Mesenchymal stem cell (in vitro differentiated cells and primary cell): Measurements from ENCODE around the gene INTS3.

Experiments
- DNase-seq: peaks from one replicate; pipeline ENCODE4 v3.0.0-alpha.2; 2013
- H2AFZ ChIP-seq: one replicate; pipeline ENCODE4 v1.6.1; 2013; ENCODE audit warnings: low read depth, mild to moderate bottlenecking, control low read depth, inconsistent platforms, low read length, moderate library complexity
- H2AK5ac ChIP-seq: 2 replicates; pipeline ENCODE4 v1.6.1; 2013; ENCODE audit warnings: low read length, moderate library complexity, mild to moderate bottlenecking, inconsistent platforms; ENCODE audit not compliant: severe bottlenecking
- H2BK120ac ChIP-seq: one replicate; pipeline ENCODE4 v1.6.1; 2013; ENCODE audit warnings: low read depth, mild to moderate bottlenecking, inconsistent platforms, low read length, moderate library complexity
- H2BK12ac ChIP-seq, 2 experiments: one replicate each; pipeline ENCODE4 v1.6.1; 2013; ENCODE audit warnings: inconsistent platforms in 2 of 2, low read length in 2 of 2, mild to moderate bottlenecking in 2 of 2, moderate library complexity in 2 of 2, control low read depth in 1 of 2
- H2BK15ac ChIP-seq: one replicate; pipeline ENCODE4 v1.6.1; 2013; ENCODE audit warnings: mild to moderate bottlenecking, low read depth, inconsistent platforms; ENCODE audit not compliant: poor library complexity, severe bottlenecking
- H2BK5ac ChIP-seq: 2 replicates; pipeline ENCODE4 v1.6.1; 2013; ENCODE audit warnings: low read depth, mild to moderate bottlenecking, low read length, control low read depth, inconsistent platforms; ENCODE audit not compliant: poor library complexity, severe bottlenecking
- H3K14ac ChIP-seq, 2 experiments: one replicate each; pipeline ENCODE4 v1.6.1; 2013; ENCODE audit warnings: inconsistent platforms in 2 of 2, low read length in 2 of 2, control low read depth in 1 of 2, mild to moderate bottlenecking in 1 of 2, moderate library complexity in 1 of 2
- H3K18ac ChIP-seq, 2 experiments: one replicate each; pipeline ENCODE4 v1.6.1; 2013; ENCODE audit warnings: inconsistent platforms in 2 of 2, low read length in 2 of 2, control low read depth in 1 of 2, low read depth in 1 of 2, mild to moderate bottlenecking in 1 of 2
- H3K23ac ChIP-seq, 2 experiments: one replicate each; pipeline ENCODE4 v1.6.1; 2013; ENCODE audit warnings: inconsistent platforms in 2 of 2, low read length in 2 of 2, mild to moderate bottlenecking in 2 of 2, moderate library complexity in 2 of 2, control low read depth in 1 of 2
- H3K27ac ChIP-seq: 2 replicates; pipeline ENCODE4 v1.5.1; 2013; ENCODE audit warnings: mild to moderate bottlenecking, moderate library complexity, low read length, control low read depth, inconsistent platforms; ENCODE audit not compliant: poor library complexity, severe bottlenecking
- H3K27me3 ChIP-seq, 2 experiments: 2 replicates each; pipeline versions ENCODE4 v1.6.1 to v1.7.0; 2013; ENCODE audit warnings: low read length in 2 of 2, mild to moderate bottlenecking in 2 of 2, moderate library complexity in 2 of 2, control low read depth in 1 of 2, inconsistent platforms in 1 of 2; ENCODE audit not compliant: control insufficient read depth in 1 of 2, insufficient read depth in 1 of 2
- H3K36me3 ChIP-seq, 2 experiments: 2 replicates each; pipeline versions ENCODE4 v1.6.1 to v1.7.0; 2013; ENCODE audit warnings: low read length in 2 of 2, control low read depth in 1 of 2, inconsistent platforms in 1 of 2, low read depth in 1 of 2, mild to moderate bottlenecking in 1 of 2; ENCODE audit not compliant: insufficient read depth in 2 of 2, control insufficient read depth in 1 of 2
- H3K4ac ChIP-seq, 2 experiments: one replicate each; pipeline ENCODE4 v1.6.1; 2013; ENCODE audit warnings: inconsistent platforms in 2 of 2, low read length in 2 of 2, mild to moderate bottlenecking in 2 of 2, moderate library complexity in 2 of 2, control low read depth in 1 of 2, low read depth in 1 of 2
- H3K4me1 ChIP-seq: 2 replicates; pipeline ENCODE4 v1.6.1; 2013; ENCODE audit warnings: low read depth, low read length, control low read depth; ENCODE audit not compliant: control insufficient read depth, insufficient read depth
- H3K4me2 ChIP-seq: 2 replicates; pipeline ENCODE4 v1.6.1; 2013; ENCODE audit warnings: low read length, mild to moderate bottlenecking, inconsistent platforms; ENCODE audit not compliant: poor library complexity, severe bottlenecking
- H3K4me3 ChIP-seq, 2 experiments: 2 replicates each; pipeline versions ENCODE4 v1.5.1 to v1.7.0; 2013; ENCODE audit warnings: low read length in 2 of 2, mild to moderate bottlenecking in 2 of 2, control low read depth in 1 of 2, low read depth in 1 of 2; ENCODE audit not compliant: insufficient read depth in 1 of 2
- H3K79me1 ChIP-seq: replicated peaks from 2 replicates; pipeline ENCODE4 v1.6.1; 2013; ENCODE audit warnings: mild to moderate bottlenecking, control low read depth, low read length, inconsistent platforms; ENCODE audit not compliant: poor library complexity, severe bottlenecking
- H3K9ac ChIP-seq: 2 replicates; pipeline ENCODE4 v1.7.0; 2013; ENCODE audit warnings: mild to moderate bottlenecking, low read length, moderate library complexity
- H3K9me3 ChIP-seq: 2 replicates; pipeline ENCODE4 v1.7.0; 2013; ENCODE audit warnings: mild to moderate bottlenecking, low read length; ENCODE audit not compliant: control insufficient read depth
- H4K8ac ChIP-seq: one replicate; pipeline ENCODE4 v1.6.1; 2013; ENCODE audit warnings: inconsistent platforms, mild to moderate bottlenecking, low read length, moderate library complexity
- H4K91ac ChIP-seq: one replicate; pipeline ENCODE4 v1.6.1; 2013; ENCODE audit warnings: mild to moderate bottlenecking, low read length, inconsistent platforms
- WGBS: methylation state at CpG from one replicate; pipeline ENCODE4 v1.1.7; 2013; ENCODE audit warnings: mixed read lengths; 5-methylcytosine and 5-hydroxymethylcytosine counted together

Gene INTS3

DNA sequence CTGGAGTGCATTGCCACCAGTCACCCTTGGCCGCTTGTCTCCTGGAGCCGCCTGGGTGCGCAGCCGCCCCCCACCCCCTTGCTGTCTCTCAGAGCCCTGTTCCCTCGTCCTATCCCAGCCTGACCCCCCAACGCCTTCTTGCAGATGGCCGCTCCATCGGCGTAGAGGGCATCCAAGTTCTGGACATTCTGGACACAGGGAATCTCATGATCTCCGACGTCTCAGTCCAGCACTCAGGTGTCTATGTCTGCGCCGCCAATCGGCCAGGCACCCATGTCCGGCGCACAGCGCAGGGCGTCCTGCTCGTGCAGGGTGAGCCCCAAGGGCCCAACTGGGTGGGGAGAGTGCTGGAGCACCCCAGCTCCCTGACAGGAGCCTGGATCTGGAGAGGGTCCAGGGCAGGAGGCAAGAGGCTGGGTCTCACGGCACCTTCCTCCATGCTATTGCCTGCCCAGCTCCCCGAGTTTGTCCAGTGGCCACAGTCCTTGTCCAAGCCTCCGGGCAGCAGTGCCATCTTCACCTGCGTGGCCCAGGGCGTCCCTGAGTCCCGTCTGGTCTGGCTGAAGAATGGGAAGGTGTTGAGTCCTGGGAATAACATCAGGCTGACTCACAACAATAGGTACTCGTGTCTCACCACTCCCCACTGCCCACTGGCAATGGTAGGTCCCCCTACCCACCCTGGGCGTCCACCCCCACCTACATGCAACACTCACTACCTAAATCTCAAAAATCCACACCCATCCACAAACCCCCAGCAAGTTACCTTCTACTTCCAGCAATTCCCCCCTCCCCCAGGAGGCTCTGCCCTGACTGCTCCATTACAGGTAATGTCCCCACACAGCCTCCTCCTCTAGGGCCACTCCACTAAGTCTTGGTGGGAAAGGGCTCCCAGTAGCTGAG, 72.0 kb downstream of the INTS3 start:
- Histone ChIP-seq H2BK15ac (no peak overlapping the region), H2AFZ (no peak overlapping the region), H3K4me3 (no peak overlapping the region), H2BK120ac (no peak overlapping the region), H4K91ac (no peak overlapping the region), H2BK12ac (no peak overlapping the region), H4K8ac (no peak overlapping the region), H2BK5ac (no peak overlapping the region), H3K27me3 (no peaks in the 10 kb centered on the region), H3K18ac (no peak overlapping the region), H3K9me3 (no peaks in the 10 kb centered on the region), H3K4ac (no peak overlapping the region), H2AK5ac (no peak overlapping the region), H3K9ac (no peak overlapping the region), H3K36me3 (peaks cover 16 to 49% of the 10 kb centered on the region in 2 experiments), H3K14ac (no peak overlapping the region), H3K4me1 (peaks cover 2% of the 10 kb centered on the region), H3K23ac (no peak overlapping the region), H3K27ac (no peak overlapping the region), H3K79me1 (peaks cover 3% of the 10 kb centered on the region), H3K4me2 (no peak overlapping the region)
- no peak for DNase-seq
- 95% methylated on average over 27 of the region's 27 CpGs for WGBS

DNA sequence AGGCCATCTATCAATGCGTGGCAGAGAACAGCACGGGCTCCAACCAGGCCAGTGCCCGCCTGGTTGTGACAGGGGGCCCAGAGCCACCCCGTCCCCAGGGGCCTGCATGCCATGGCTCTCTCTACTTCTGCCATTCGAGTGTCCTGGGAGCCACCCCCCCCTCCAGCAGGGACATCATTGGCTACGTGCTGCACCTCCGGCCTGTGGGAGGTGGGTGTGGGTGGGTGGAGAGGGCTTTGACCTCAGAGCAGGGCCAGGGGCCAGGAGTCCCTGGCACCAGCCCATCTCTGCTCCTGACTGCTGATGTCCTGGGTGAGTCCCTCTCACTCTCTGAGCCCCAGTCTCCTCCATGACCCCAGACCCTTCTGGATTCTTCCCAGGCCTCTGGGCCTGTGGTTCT, 72.7 kb downstream of the INTS3 start:
- no peak overlapping the region for H3K4me2 ChIP-seq
- no peak overlapping the region for H3K27ac ChIP-seq
- no peak overlapping the region for H3K9ac ChIP-seq
- H3K14ac ChIP-seq, result no peak overlapping the region
- H2BK120ac ChIP-seq, result no peak overlapping the region
- no peaks in the 10 kb centered on the region for H3K27me3 ChIP-seq
- H2AFZ ChIP-seq, result no peak overlapping the region
- peaks cover 3% of the 10 kb centered on the region for H3K79me1 ChIP-seq
- peaks cover 16 to 49% of the 10 kb centered on the region in 2 experiments for H3K36me3 ChIP-seq
- no peak for DNase-seq
- no peak overlapping the region for H2BK12ac ChIP-seq
- H3K18ac ChIP-seq, result no peak overlapping the region
- H3K4me1 ChIP-seq, result no peaks in the 10 kb centered on the region
- no peak overlapping the region for H2AK5ac ChIP-seq
- no peak overlapping the region for H2BK15ac ChIP-seq
- no peaks in the 10 kb centered on the region for H3K9me3 ChIP-seq
- no peak overlapping the region for H4K8ac ChIP-seq
- no peak overlapping the region for H3K4me3 ChIP-seq
- H3K23ac ChIP-seq, result no peak overlapping the region
- H2BK5ac ChIP-seq, result no peak overlapping the region
- no peak overlapping the region for H4K91ac ChIP-seq
- 94% methylated on average over 7 of the region's 7 CpGs for WGBS
- no peak overlapping the region for H3K4ac ChIP-seq

GRCh38 chr1:153801028-153801625, 73.3 kb downstream of the INTS3 start:
- Histone ChIP-seq H3K27me3 (no peaks in the 10 kb centered on the region), H3K36me3 (peaks cover 16 to 50% of the 10 kb centered on the region in 2 experiments), H2BK120ac (no peak overlapping the region), H4K91ac (no peak overlapping the region), H3K4ac (peak overlapping the region in 1 of 2 experiments; percentile 6), H3K9ac (no peak overlapping the region), H3K23ac (no peak overlapping the region), H2BK12ac (no peak overlapping the region), H3K79me1 (peaks cover 3% of the 10 kb centered on the region), H3K18ac (no peak overlapping the region), H3K9me3 (no peaks in the 10 kb centered on the region), H2AFZ (no peak overlapping the region), H3K14ac (no peak overlapping the region), H3K4me2 (no peak overlapping the region), H4K8ac (no peak overlapping the region), H3K27ac (no peak overlapping the region), H3K4me3 (no peak overlapping the region), H2BK5ac (no peak overlapping the region), H2BK15ac (no peak overlapping the region), H3K4me1 (no peaks in the 10 kb centered on the region), H2AK5ac (no peak overlapping the region)
- 95% methylated on average over 6 of the region's 6 CpGs for WGBS
- DNase-seq, result no peak
